NB4 (cell line): Measurements from ENCODE around the gene SLC27A5.
A peak's percentile ranks its signal among the peaks of the same experiment; 100 is the strongest.

Experiments
- DNase-seq: peaks from one replicate; pipeline ENCODE4 v3.0.0; 2010; ENCODE audit warnings: low read depth
- H3K4me3 ChIP-seq: one replicate; pipeline ENCODE4 v1.5.1; 2011; ENCODE audit warnings: mild to moderate bottlenecking, low read depth, low read length, moderate library complexity
- MYC ChIP-seq: IDR thresholded peaks from 2 replicates; pipeline ENCODE4 v1.6.1; 2011; ENCODE audit warnings: low read depth, low read length
- POLR2A ChIP-seq: IDR thresholded peaks from 2 replicates; pipeline ENCODE4 v1.6.1; 2011; ENCODE audit warnings: mild to moderate bottlenecking; ENCODE audit not compliant: insufficient read length; ENCODE audit errors: extremely low read depth
- TF ChIP-seq, protein P1 (sequence below): IDR thresholded peaks from 2 replicates; pipeline ENCODE4 v1.6.1; 2011; ENCODE audit warnings: low read depth, low read length
- TF ChIP-seq, protein P2 (sequence below): IDR thresholded peaks from one replicate; pipeline ENCODE4 v1.5.1; 2012; ENCODE audit warnings: low read depth, low read length

Gene SLC27A5

DNA sequence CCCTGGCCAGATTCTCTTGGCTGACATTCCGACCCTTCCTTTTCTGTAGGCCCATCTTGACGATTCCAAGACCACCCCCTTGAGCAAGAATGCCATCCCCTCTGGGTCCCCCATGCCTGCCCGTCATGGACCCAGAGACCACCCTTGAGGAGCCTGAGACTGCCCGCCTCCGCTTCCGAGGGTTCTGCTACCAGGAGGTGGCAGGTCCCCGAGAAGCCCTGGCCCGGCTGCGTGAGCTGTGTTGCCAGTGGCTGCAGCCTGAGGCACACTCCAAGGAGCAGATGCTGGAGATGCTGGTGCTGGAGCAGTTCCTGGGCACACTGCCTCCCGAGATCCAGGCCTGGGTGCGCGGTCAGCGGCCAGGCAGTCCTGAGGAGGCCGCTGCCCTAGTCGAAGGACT, 34.7 kb downstream of the SLC27A5 start:
- TF ChIP-seq, protein P1, sequence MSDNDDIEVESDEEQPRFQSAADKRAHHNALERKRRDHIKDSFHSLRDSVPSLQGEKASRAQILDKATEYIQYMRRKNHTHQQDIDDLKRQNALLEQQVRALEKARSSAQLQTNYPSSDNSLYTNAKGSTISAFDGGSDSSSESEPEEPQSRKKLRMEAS, result no peak
- TF ChIP-seq MYC (no peak), POLR2A (no peak)
- TF ChIP-seq, protein P2, sequence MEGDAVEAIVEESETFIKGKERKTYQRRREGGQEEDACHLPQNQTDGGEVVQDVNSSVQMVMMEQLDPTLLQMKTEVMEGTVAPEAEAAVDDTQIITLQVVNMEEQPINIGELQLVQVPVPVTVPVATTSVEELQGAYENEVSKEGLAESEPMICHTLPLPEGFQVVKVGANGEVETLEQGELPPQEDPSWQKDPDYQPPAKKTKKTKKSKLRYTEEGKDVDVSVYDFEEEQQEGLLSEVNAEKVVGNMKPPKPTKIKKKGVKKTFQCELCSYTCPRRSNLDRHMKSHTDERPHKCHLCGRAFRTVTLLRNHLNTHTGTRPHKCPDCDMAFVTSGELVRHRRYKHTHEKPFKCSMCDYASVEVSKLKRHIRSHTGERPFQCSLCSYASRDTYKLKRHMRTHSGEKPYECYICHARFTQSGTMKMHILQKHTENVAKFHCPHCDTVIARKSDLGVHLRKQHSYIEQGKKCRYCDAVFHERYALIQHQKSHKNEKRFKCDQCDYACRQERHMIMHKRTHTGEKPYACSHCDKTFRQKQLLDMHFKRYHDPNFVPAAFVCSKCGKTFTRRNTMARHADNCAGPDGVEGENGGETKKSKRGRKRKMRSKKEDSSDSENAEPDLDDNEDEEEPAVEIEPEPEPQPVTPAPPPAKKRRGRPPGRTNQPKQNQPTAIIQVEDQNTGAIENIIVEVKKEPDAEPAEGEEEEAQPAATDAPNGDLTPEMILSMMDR, result no peak

DNA sequence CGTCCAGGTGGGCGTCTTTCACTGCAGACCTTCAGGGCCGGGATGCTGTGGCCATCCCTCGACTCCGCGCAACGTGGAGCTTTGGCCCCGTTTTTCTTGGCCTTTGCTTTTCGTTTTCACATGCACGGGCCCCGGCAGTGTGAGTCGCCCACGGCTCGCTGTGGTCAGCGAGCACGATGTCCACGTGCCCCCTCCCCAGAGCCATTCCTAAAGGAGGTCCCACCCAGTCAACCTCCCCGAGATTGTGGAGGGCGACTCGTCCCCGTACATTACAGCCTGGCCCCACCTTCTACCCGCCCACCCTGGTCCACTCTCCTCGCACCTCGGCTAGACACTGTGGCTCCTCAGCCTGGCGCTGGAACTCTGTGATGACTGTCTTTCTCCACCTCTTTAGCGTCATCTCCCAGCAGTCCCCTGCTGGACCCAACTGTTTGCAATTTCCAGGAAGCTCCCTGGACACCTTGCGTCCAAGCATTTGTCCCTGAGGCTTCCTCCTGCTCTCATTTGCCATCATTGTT, 35.2 kb downstream of the SLC27A5 start:
- no peak for TF ChIP-seq POLR2A
- TF ChIP-seq, protein P1, result no peak
- TF ChIP-seq, protein P2, result no peak
- no peak for TF ChIP-seq MYC
- peak overlapping the region; percentile 50 for H3K4me3 ChIP-seq
- no peak for DNase-seq

More for the DNA sequence above, 34.7 kb downstream of the SLC27A5 start:
- peak overlapping the region; percentile 50 for H3K4me3 ChIP-seq
- DNase-seq, result no peak

DNA sequence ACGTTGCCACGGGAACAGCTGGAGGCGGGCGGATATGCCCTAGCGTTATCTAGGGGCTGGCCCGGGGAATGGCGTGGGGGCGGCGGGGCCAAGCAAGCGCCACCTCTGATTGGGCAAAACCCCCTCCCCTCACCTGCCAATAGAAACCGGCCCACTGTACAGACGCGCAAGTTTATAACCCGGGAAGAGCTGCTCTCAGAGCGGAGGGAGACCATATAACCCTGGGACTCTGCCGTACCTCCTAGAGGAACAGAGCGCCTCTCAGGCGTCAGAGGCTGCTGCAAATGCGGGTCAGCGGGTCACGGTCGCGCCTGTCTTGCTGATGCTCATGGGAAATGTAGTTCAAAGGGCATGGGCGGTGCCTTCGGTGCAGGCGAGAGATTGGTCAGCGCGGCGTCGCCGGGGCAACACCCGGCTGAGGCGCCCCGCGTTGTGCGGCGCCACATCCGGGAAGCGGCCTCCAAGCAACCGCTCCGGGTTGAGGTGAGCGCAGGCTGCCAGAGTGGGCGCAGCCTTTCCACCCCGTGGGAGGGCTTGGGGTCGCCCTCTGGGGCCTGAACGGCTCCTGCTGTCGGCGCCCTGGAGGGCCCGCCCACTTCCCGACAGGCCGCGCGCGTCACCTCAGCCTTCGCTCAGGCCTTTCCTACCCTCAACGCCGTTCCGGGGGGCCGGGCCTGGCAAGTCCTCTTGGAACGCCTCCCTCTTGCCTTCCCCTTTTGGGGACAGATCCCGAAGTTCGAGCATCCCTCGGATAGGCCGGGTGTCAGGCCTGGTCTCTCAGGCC, 35.9 kb downstream of the SLC27A5 start, which contains the start of gene ZNF446:
TSS of gene ZNF446 (plus strand) at position 639 of the 784 bp plus-strand sequence. CDS start 867 bp downstream, outside the sequence.
- TF ChIP-seq, protein P1, result peak; percentile 26; the same call in 1 of the 2 replicates
- TF ChIP-seq MYC (peak; percentile 56), POLR2A (peak; percentile 50)
- TF ChIP-seq, protein P2, result no peak
- peak; percentile 98 for DNase-seq
- H3K4me3 ChIP-seq, result peak within 1 kb of the TSS; percentile 50

DNA sequence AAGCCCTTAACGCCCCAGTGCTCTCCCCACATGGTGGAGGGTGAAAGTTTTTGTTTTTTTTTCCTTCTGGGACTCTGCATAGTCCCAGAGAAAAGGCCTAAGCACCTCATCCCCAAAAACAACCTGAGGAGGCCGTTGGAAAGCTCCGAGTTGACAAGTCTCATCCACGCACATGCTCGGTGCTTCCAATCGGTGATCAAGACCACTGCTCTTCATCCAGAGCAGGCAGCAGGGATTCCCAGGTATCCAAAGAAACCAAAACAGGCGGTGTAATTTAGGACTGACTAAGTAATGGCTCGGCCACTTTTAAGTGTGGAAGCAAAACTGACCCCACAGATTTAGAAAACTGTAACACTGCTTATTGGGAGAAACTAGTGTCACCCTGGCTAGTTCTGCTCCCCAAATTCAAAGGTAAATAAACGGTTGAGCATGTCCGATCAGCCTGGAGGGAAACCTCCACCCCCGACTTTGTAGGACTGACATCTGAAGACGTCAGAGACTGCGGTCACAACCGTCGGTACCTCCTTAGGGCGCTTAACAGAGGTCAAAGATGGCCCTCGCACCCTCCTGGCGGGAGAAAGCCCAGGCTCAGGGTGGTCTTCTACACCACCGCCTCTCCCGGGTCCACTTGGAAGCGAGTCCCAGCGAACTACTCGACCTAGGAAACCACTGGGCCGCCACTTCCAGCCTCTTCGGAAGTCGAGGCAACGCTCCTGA, 36.6 kb downstream of the SLC27A5 start:
- TF ChIP-seq, protein P2, result no peak
- TF ChIP-seq MYC (no peak), POLR2A (no peak)
- TF ChIP-seq, protein P1, result no peak
- H3K4me3 ChIP-seq, result peak overlapping the region; percentile 50
- DNase-seq, result no peak

DNA sequence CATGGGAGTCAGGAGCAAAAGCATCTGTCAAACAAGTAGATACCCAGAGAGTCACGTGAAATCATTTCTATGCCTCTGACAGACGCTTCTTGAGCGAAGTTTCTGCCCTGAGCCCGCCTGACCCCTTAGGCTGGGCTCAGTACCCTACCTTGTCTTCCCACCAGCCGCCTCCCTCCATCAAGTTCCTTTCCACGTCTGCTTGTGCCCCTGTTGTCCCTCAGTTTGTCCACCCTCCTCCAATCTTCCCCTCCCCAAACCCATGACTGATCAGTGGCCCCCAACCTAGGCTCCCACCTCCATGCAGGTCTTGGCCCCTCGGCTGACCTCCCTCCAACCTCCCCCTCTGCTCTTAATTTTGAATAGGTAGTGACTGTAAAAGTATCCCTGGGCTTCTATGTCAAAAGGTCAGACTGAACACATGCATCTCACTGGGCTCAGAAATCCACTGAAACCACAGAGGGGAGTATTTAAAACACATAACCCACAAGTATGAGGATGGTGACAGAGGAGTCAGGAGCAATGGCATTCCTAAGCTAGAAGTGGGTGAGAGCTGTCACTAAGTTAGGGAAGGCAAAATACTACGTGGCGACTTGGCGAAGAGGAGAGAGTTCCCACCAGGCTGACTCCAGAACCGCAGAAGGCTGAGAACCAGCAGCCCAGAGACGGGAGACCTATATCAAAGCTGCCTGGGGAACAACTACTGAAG, 37.3 kb downstream of the SLC27A5 start:
- no peak for DNase-seq
- no peak overlapping the region for H3K4me3 ChIP-seq
- TF ChIP-seq, protein P1, result no peak
- TF ChIP-seq POLR2A (no peak), MYC (no peak)
- TF ChIP-seq, protein P2, result no peak
